NCI-H1092 treated with DMSO at 0.1 percent for 48 hours (cell line): ENCODE results near the gene ZNF48.

Experiments
- DNase-seq: peaks from one replicate; lab custom pipeline; 2025; lab: John Stamatoyannopoulos, UW

ZNF48 gene

DNA sequence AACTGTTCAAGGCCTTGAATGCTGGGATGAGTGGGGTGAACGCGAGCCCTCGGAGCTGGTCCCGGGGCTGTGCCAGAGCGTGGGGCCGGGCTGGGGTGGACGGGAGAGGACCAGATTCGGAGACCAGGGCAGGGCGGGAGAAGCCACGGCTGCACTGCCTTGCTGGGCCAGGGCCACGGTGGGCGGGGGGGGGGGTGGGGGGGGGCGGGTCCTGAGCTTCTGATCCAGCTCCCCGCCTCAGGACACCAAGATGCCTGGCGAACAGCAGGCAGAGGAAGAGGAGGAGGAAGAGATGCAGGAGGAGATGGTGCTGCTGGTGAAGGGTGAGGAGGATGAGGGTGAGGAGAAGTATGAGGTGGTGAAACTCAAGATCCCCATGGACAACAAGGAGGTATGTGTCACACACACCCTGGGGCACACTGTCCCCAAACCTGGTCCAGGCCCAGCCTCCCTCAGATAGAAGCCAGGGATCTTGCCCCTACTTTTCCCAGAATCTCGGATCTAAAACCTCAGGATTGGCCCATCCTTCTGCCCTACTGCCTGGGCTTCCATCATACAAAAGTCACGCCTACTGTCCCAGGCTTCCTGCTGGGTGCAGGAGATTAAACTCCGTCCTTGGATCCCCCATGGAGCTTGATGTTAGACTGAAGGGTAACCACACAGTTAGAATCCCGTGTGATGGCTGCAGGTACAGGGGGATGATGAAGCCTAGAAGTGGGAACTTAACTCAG is 12.7 kb downstream of the ZNF48 start:
- no peak for DNase-seq

- peak; percentile 82 for DNase-seq
Measured at GRCh38 chr16:30409125-30410060, 14.2 kb downstream of the ZNF48 start.

- no peak for DNase-seq
Measured at GRCh38 chr16:30413112-30413806, 18.0 kb downstream of the ZNF48 start.

- DNase-seq: no peak
Measured at GRCh38 chr16:30414159-30414558, 18.9 kb downstream of the ZNF48 start.

DNA sequence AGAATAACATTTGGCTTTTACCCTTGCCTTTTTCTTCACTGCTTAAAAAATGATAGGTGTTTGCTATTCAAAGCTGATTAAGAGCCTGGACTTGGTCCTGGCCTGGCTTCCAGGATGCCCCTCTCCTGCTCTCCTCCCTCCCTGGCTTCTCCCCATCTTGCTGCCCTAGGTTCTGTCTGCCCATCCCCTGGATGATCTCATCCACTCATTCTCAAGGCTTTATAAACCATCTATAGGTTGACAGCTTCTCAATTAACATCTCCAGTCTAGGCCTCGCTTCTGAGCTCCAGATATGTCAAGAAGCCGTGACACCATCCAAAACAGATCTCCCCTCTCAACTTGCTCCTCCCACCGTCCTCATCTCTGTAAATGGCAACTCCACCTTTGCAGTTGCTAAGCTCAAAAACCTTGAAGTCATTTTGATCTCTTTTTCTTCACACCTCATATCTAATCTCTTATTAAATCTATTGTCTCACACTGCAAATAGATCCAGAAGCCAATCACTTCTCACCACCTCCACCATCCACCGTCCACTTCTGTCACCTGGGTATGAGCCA is 20.9 kb downstream of the ZNF48 start:
- DNase-seq: no peak

DNA sequence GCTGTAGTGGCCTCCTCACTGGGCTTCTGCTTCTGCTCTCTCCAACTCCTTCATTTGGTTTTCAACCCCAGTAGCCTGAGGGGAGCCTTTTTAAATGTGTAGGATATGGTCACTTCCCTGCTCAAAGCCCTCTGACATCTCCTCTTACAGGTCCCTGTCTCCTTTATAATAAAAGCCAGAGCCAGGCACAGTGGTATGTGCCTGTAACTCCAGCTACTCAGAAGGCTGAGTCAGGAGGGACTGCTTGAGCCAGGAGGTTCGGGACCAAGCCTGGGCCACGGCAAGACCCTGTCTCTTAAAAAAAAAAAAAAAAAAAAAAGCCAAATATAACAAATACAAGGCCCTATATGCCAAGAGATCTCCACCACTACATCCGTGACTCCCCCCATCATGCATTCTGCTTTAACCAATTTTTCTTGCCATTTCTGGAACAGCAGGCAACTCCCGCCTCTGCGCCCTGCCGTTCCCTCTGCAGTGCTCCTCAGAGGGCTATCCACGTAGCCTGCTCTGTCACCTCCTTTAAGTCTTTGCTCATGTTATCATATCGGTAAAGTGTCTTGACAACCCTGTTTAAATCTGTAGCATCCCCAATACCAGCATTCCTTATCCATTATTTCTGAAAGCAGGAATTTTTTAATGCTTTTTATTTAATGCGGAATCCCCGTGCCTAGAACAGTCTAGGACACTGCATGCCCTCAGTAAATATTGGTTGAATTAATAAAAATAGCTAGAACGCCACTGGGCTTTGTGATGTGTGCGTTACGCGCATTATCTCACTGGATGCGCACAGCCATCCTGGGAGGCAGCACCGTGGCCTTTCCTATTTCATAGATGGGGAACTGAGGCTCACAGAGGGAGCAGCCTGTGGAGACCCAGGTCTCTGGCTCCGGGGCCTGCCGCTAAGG is 21.7 kb downstream of the ZNF48 start:
- no peak for DNase-seq

- DNase-seq: peak; percentile 91
Measured at GRCh38 chr16:30417529-30418349, 22.5 kb downstream of the ZNF48 start.

GRCh38 chr16:30418350-30419181 is 23.3 kb downstream of the ZNF48 start:
- no peak for DNase-seq

GRCh38 chr16:30421010-30421409 is 25.8 kb downstream of the ZNF48 start:
- no peak for DNase-seq

GRCh38 chr16:30428055-30428454 is 32.8 kb downstream of the ZNF48 start:
- no peak for DNase-seq

- no peak for DNase-seq
Measured at GRCh38 chr16:30429418-30429677, 34.1 kb downstream of the ZNF48 start.

- DNase-seq: peak; percentile 100
Measured at GRCh38 chr16:30429678-30430427, 34.6 kb downstream of the ZNF48 start, which contains the start of gene DCTPP1. Gene DCTPP1 (minus strand): TSS chr16:30430030. CDS start chr16:30429980, 50 bp downstream.

DNA sequence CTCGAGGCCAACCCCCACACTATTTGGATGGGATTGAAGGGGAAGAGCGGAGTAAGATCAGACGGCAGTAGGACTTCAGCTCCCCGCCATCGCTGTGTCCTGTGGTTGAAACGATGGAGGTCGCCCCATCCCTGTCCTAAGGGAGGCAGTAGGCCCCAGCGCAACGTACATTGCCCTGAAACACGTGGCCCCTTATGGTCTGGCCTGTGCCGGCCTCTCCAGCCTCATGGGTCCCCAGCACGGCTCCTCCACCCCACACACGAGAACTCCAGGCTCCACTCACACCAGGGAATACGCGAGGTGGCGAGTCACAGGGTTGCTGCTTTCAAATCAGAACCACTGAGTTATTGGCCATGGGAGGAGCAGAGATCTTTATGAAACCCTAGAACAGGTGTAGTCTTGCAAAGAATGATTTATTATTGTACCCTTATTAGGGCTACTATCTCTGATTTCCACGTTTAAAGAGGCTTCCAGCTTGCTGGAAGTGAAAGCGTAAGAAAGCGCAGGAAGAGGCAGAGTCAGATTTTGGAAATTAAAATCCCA is 35.3 kb downstream of the ZNF48 start:
- DNase-seq: no peak

DNA sequence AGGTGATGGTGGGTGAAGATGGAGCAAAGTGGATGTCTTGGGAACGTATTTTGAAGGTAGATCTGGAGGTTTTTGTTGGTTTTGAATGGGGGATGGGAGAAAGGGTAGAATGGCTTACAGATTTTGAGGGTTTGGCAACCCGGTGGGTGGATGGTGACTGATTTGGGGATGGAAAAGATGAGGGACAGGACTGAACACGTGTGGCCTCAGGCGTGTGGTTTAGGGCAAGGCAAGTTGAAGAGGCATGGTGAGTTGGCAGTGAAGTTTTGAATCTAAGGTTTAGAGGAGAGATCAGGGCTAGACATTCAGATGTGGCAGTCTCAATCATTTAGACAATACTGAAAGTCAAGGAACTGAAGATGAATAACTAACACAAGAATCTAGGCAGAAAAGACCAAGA is 39.6 kb downstream of the ZNF48 start:
- DNase-seq: no peak

DNA sequence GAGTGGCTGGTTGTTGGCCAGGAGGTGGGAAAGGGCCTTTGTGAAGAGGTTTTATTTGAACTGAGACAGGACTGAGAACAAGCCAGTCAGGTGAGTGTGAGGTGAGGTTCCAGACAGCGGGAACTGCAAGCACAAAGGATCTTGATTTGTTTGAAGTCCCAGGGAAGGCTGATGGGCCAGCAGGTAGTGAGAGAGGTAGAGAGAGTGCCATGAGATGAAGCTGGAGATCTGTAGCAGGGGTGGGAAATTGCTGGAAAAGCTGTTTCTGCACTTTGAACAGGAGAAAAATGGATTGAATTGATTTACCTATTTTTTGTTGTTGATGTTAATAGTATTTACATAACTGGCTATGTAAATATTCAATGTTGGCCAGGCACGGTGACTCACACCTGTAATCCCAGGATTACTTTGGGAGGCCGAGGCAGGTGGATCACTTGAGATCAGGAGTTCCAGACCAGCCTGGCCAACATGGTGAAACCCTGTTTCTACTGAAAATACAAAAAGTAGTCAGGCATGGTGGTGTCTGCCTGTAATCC is 42.4 kb downstream of the ZNF48 start:
- no peak for DNase-seq

DNA sequence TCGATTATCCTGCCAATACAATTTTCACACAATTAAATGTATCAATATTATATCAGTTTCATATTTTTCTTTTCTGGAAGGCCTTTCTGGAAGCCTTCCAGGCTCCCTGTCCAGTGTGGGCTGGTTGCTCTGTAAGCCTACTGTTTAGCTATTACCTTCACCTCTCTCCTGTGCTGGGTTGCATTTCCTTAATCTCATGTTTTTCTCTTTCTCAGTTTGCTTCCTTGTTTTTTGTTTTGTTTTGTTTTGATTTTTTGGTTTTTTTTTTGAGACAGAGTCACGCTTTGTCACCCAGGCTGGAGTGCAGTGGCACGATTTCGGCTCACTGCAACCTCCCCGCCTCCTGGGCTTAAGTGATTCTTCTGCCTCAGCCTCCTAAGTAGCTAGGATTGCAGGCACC is 43.6 kb downstream of the ZNF48 start:
- DNase-seq: no peak

DNA sequence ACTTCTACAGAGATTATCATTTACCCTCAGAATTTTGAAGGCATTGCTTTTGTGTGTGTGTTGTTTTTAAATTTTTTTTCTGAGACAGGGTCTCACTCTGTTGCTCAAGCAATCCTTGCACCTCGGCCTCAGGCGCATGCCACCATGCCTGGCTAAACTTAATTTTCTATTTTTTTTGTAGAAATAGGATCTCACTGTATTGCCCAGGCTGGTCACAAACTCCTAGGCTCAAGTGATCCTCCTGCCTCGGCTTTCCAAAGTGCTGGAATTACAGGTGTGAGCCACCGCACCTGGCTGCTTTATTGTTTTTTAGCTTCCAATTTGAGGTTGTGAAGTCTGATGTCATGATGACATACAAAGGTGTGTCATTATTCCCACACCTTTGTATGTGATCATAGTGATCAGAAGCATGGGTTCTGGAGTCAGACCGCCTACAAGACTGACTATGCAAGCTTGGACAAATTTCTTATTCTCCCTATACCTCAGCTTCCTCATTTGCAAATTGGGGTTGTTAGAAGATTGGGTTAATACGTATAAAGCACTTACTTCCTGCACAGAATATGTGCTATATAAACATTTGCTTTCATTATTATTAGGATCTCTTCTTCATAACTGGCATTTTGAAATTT is 44.6 kb downstream of the ZNF48 start:
- DNase-seq: no peak

DNA sequence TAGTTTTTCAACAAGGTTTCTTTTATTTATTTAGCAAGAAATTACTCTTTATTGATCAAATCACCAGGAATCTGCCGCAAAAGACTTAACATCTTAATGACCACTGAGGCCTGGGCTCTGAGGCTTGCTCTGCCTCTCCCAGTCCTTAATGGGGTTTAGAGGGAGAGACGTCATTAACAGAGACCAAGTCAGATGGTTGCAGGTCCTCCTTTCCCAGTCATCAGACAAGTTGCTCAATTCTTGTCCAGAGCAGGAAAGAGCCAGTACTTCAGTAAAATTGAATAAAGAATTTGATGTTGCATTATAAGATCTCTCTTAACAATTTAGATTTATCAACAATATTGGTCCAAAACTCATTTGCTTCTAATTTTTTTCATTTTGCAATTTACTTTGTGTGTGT is 48.4 kb downstream of the ZNF48 start:
- no peak for DNase-seq
